ENCODE results near the gene GAL3ST2. TPM values are rescaled to one million over a fixed set of nuclear protein-coding genes. Genes with fewer than 3 reads are reported as not detected.

GAL3ST2 gene
- total and polyA plus RNA-seq, 5 donors from 2014 or later, result 1.1 TPM; not detected in 4

DNA sequence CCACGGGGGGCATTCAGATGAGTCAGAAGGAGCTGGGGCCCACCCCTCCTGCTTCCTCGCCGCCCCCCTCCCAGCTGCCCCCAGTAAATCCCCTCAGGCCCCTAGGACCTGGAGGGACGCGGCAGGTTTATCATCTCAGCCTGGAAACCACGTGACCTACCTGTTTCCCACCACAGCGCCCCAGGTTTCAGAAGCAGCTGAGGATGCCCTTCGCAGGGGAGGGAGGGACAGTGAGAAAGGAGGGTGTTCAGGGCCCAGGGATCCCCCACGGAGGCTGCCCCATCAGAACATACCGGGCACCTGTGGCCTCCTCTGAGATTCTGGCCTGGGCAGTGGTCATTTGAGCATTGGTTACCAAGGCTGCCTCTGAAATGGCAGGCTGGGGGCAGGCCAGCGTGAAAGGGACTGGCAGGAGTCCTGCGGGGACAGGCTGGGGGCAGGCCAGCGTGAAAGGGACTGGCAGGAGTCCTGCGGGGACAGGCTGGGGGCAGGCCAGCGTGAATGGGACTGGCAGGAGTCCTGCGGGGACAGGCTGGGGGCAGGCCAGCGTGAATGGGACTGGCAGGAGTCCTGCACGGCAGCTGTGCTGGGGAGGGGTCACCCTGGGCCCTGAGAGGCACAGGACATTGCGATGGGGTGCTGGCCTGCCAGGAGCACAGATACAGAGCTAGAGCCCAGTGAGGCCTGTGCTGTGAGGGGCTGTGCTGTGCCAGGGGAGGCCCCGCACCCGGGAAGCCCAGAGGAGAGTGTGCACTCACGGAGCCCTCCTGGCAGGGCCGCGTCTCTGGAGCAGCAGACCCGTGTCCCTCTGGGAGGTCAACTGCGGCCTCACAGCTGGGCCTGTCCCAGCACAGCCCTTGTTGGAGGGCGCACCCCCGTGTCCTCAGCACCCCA is 33.9 kb downstream of the GAL3ST2 start:
- H3K27me3 Mint-ChIP-seq, result peaks cover 11% of the 10 kb centered on the region
- H3K4me3 ChIP-seq (ENCODE audit: low read depth, low read length), result no peak overlapping the region
- H3K4me1 ChIP-seq (ENCODE audit: control insufficient read depth, insufficient read depth, low read length, poor library complexity, severe bottlenecking), result no peaks in the 10 kb centered on the region
- no peaks in the 10 kb centered on the region for H3K9me3 ChIP-seq (ENCODE audit: control insufficient read depth in 2 of 2, low read length in 2 of 2)
- no peaks in the 10 kb centered on the region for H3K36me3 Mint-ChIP-seq
- H3K27ac ChIP-seq (ENCODE audit: insufficient read depth, low read length, poor library complexity, severe bottlenecking), result no peak overlapping the region
- no peak overlapping the region for H3K27ac Mint-ChIP-seq
- DNase-seq (no peak), ATAC-seq (ENCODE audit: low read depth in 2 of 2) (no peak)
- peaks cover 0 to 2% (median 0%) of the 10 kb centered on the region in 4 donors for H3K4me1 Mint-ChIP-seq
- H3K27me3 ChIP-seq (ENCODE audit: control insufficient read depth, insufficient read depth, low read length), result no peaks in the 10 kb centered on the region
- no peaks in the 10 kb centered on the region for H3K9me3 Mint-ChIP-seq
- H3K36me3 ChIP-seq (ENCODE audit: control insufficient read depth, insufficient read depth, low read length), result no peaks in the 10 kb centered on the region
- H3K4me3 Mint-ChIP-seq, result no peak overlapping the region

DNA sequence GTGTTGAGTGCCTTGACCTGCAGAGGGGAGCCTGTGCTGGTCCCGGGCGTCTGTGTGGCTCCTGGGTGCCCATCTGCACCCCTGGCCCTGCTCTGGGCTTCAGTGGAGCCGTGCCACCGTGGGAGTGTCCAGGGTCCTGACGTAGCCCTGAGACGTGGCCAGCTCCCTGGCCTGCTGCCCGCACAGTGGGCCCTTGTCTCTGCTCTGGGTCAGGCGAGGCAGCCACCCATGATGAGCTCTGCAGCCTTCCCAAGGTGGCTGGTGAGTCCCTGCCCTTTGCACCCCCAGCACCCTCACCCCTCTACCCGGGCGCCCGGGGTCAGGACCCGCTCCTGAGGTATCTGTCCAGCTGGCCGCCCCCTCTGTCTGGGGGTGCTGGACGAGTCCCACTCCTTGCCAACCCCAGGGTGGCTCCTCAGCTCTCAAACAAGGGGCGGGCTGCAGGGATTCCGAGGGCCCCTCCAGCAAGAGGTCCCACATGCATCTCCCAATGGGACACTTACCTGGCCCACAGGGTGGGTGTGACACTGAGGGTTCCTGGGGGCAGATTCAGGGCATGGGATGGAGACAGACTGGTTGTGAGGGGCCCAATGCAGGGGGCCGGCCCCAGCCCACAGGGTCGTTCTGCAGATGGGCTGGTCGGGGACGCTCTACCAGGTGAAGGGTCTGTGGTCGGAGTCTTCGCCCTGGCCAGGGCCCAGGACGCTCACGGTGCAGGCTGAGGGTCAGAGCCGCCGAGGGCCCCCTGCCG is 34.8 kb downstream of the GAL3ST2 start:
- no peak for ATAC-seq (ENCODE audit: low read depth in 2 of 2)
- Mint-ChIP-seq H3K27me3 (peaks cover 11% of the 10 kb centered on the region), H3K4me3 (no peak overlapping the region), H3K36me3 (no peaks in the 10 kb centered on the region), H3K4me1 (peaks cover 0 to 2% (median 0%) of the 10 kb centered on the region in 4 donors), H3K27ac (no peak overlapping the region), H3K9me3 (no peaks in the 10 kb centered on the region)
- Histone ChIP-seq H3K9me3 (ENCODE audit: control insufficient read depth in 2 of 2, low read length in 2 of 2) (no peaks in the 10 kb centered on the region), H3K36me3 (ENCODE audit: control insufficient read depth, insufficient read depth, low read length) (no peaks in the 10 kb centered on the region), H3K4me1 (ENCODE audit: control insufficient read depth, insufficient read depth, low read length, poor library complexity, severe bottlenecking) (no peaks in the 10 kb centered on the region), H3K27me3 (ENCODE audit: control insufficient read depth, insufficient read depth, low read length) (no peaks in the 10 kb centered on the region), H3K27ac (ENCODE audit: insufficient read depth, low read length, poor library complexity, severe bottlenecking) (no peak overlapping the region), H3K4me3 (ENCODE audit: low read depth, low read length) (no peak overlapping the region)
- DNase-seq, result no peak

DNA sequence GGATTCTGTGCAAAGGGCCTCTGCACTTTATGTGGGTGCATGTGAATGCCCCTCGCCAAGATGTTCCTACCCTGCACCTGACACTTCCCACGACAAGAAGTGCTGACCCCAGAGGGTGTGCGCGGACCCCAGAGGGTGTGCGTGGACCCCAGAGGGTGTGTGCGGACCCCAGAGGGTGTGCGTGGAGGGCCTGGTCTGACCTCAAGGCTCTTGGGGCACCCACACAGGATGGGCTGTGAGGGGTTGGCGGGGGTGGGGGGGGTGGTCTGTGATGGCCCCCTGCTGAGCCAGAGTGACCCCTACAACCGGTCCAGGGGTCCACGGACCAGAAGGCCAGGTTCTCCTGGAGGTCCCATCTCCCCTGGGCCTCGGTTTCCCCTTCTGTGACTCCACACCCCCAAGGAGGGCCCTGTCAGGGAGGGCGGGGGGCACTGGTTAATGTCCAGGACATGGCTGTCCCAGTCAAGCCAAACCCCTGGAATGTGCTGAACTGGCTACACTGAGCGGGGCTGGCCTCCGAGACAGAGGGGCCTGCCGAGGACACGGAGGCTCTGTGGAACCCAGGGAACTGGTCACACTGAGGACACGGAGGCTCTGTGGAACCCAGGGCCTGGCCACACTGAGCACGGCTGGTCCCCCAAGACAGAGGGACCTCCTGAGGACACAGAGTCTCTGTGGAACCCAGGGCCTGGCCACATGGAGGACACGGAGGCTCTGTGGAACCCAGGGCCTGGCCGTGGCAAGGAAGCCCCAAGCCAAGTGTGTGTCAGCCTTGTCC is 35.5 kb downstream of the GAL3ST2 start:
- Mint-ChIP-seq H3K36me3 (no peaks in the 10 kb centered on the region), H3K27ac (no peak overlapping the region), H3K9me3 (no peaks in the 10 kb centered on the region), H3K4me3 (no peak overlapping the region), H3K27me3 (peaks cover 11% of the 10 kb centered on the region), H3K4me1 (peaks cover 0 to 2% (median 0%) of the 10 kb centered on the region in 4 donors)
- no peak overlapping the region for H3K4me3 ChIP-seq (ENCODE audit: low read depth, low read length)
- no peaks in the 10 kb centered on the region for H3K36me3 ChIP-seq (ENCODE audit: control insufficient read depth, insufficient read depth, low read length)
- DNase-seq (no peak), ATAC-seq (ENCODE audit: low read depth in 2 of 2) (no peak)
- no peak overlapping the region for H3K27ac ChIP-seq (ENCODE audit: insufficient read depth, low read length, poor library complexity, severe bottlenecking)
- no peaks in the 10 kb centered on the region for H3K4me1 ChIP-seq (ENCODE audit: control insufficient read depth, insufficient read depth, low read length, poor library complexity, severe bottlenecking)
- no peaks in the 10 kb centered on the region for H3K27me3 ChIP-seq (ENCODE audit: control insufficient read depth, insufficient read depth, low read length)
- no peaks in the 10 kb centered on the region for H3K9me3 ChIP-seq (ENCODE audit: control insufficient read depth in 2 of 2, low read length in 2 of 2)

DNA sequence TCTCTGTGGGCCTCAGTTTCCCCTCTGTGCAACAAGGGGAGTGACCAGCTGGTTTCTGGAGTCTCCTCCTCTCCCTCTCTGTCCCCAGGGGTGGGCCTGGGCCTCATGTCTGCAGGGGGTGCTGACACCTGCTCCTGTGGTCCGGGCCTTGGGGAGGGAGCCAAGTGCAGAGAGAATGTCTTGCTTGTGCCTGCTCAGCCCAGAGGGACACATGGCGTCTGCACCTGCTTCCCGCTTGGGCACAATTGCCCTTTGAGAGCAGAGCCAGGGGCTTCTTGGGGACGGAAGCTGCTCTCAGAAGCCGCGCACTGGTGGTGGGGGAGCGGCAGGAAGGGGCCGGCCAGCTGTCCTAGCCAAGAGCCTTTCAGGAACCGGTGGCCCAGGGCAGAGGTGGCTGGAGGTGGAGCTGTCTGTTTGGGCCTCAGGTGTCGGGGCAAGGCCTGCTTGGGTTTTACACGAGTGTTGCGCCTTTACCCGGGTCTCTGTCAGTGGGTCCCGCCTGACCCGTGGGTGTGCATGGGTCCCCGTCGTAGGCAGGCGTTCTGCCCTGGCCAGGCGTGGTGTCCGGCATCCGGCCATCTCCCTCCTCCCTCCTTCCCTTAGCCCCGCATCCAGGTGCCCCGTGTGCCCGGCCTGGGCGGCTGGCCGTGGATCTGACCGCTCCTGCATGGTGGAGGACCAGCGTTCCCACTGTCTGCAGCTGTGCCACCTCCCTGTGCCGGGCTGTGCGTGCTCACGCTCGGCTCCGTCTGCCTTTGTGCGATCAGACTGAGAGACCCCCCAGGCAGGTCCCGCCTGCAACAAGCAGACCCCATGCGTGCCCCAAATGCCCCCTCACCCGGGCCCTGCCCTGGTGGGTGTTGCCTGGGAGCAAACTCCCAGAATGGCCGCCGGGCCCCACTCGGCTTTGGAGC is 36.4 kb downstream of the GAL3ST2 start:
- Histone ChIP-seq H3K27ac (ENCODE audit: insufficient read depth, low read length, poor library complexity, severe bottlenecking) (no peak overlapping the region), H3K4me3 (ENCODE audit: low read depth, low read length) (no peak overlapping the region), H3K9me3 (ENCODE audit: control insufficient read depth in 2 of 2, low read length in 2 of 2) (no peaks in the 10 kb centered on the region), H3K4me1 (ENCODE audit: control insufficient read depth, insufficient read depth, low read length, poor library complexity, severe bottlenecking) (no peaks in the 10 kb centered on the region), H3K36me3 (ENCODE audit: control insufficient read depth, insufficient read depth, low read length) (no peaks in the 10 kb centered on the region), H3K27me3 (ENCODE audit: control insufficient read depth, insufficient read depth, low read length) (no peaks in the 10 kb centered on the region)
- peaks cover 0 to 7% (median 2%) of the 10 kb centered on the region in 4 donors for H3K4me1 Mint-ChIP-seq
- H3K4me3 Mint-ChIP-seq, result no peak overlapping the region
- DNase-seq (no peak), ATAC-seq (ENCODE audit: low read depth in 2 of 2) (no peak)
- peaks cover 0 to 1% (median 0%) of the 10 kb centered on the region in 7 donors for H3K9me3 Mint-ChIP-seq
- peaks cover 17% of the 10 kb centered on the region for H3K27me3 Mint-ChIP-seq
- no peaks in the 10 kb centered on the region for H3K36me3 Mint-ChIP-seq
- no peak overlapping the region for H3K27ac Mint-ChIP-seq

DNA sequence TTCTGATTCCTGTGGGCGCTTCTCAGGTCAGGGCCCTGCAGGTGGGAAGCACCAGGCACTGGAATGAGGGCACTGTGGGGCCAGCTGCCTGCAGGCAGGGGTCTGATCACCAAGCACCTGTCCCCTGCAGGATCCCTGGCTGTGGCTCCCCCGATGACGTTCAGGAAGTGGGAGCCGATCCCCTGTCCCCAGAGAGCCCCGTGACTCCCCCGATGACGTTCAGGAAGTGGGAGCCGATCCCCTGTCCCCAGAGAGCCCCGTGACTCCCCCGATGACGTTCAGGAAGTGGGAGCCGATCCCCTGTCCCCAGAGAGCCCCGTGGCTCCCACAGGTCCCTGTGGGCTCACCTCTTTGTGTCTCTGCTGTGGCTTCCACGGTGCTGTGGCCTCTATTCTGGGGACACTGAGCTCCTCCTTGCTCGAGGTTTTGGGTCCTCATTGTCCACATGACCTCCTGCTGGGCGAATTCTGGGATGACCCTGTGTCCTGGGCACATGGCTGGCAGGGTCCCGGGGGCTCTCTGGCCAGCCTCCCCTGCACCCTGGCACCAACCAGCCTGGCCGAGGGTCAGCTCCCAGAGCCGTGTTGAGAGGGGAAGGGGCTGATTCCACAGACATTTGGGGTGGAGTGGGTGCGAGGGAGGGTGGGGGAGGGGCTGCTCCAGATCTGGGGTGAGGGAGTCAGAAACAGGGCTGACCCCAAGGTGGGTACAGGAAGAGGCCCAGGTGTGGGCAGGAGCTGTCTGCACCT is 37.2 kb downstream of the GAL3ST2 start:
- H3K9me3 Mint-ChIP-seq, result peaks cover 0 to 1% (median 0%) of the 10 kb centered on the region in 7 donors
- ATAC-seq (ENCODE audit: low read depth in 2 of 2) (peak in 1 of 2 donors; percentile 22), DNase-seq (no peak)
- Histone ChIP-seq H3K27me3 (ENCODE audit: control insufficient read depth, insufficient read depth, low read length) (no peaks in the 10 kb centered on the region), H3K4me1 (ENCODE audit: control insufficient read depth, insufficient read depth, low read length, poor library complexity, severe bottlenecking) (no peaks in the 10 kb centered on the region), H3K36me3 (ENCODE audit: control insufficient read depth, insufficient read depth, low read length) (no peaks in the 10 kb centered on the region), H3K4me3 (ENCODE audit: low read depth, low read length) (no peak overlapping the region), H3K27ac (ENCODE audit: insufficient read depth, low read length, poor library complexity, severe bottlenecking) (no peak overlapping the region), H3K9me3 (ENCODE audit: control insufficient read depth in 2 of 2, low read length in 2 of 2) (no peaks in the 10 kb centered on the region)
- H3K4me3 Mint-ChIP-seq, result no peak overlapping the region
- peaks cover 0 to 5% (median 2%) of the 10 kb centered on the region in 4 donors for H3K4me1 Mint-ChIP-seq
- no peaks in the 10 kb centered on the region for H3K36me3 Mint-ChIP-seq
- no peak overlapping the region for H3K27ac Mint-ChIP-seq
- H3K27me3 Mint-ChIP-seq, result peaks cover 13% of the 10 kb centered on the region

DNA sequence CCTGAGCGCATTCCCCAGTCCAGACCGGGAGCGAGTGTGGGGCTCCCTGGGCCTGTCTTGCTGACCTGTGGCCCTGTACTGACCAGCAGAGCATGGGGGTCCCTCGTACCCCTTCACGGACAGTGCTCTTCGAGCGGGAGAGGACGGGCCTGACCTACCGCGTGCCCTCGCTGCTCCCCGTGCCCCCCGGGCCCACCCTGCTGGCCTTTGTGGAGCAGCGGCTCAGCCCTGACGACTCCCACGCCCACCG is 37.7 kb downstream of the GAL3ST2 start:
- no peaks in the 10 kb centered on the region for H3K36me3 Mint-ChIP-seq
- peaks cover 13% of the 10 kb centered on the region for H3K27me3 Mint-ChIP-seq
- no peak overlapping the region for H3K4me3 ChIP-seq (ENCODE audit: low read depth, low read length)
- no peaks in the 10 kb centered on the region for H3K36me3 ChIP-seq (ENCODE audit: control insufficient read depth, insufficient read depth, low read length)
- no peaks in the 10 kb centered on the region for H3K27me3 ChIP-seq (ENCODE audit: control insufficient read depth, insufficient read depth, low read length)
- H3K4me3 Mint-ChIP-seq, result no peak overlapping the region
- no peak overlapping the region for H3K27ac ChIP-seq (ENCODE audit: insufficient read depth, low read length, poor library complexity, severe bottlenecking)
- DNase-seq (no peak), ATAC-seq (ENCODE audit: low read depth in 2 of 2) (no peak)
- no peak overlapping the region for H3K27ac Mint-ChIP-seq
- peaks cover 0 to 5% (median 2%) of the 10 kb centered on the region in 4 donors for H3K4me1 Mint-ChIP-seq
- no peaks in the 10 kb centered on the region for H3K4me1 ChIP-seq (ENCODE audit: control insufficient read depth, insufficient read depth, low read length, poor library complexity, severe bottlenecking)
- no peaks in the 10 kb centered on the region for H3K9me3 ChIP-seq (ENCODE audit: control insufficient read depth in 2 of 2, low read length in 2 of 2)
- peaks cover 0 to 1% (median 0%) of the 10 kb centered on the region in 7 donors for H3K9me3 Mint-ChIP-seq
